ENCODE data around the gene CNN2.

GRCh38 chr19:1080360-1081161 lies 54.2 kb downstream of the CNN2 start:
- TF ChIP-seq CTCF (IDR thresholded peaks at IDR 0.05) (no peak), POLR2AphosphoS5 (IDR thresholded peaks at IDR 0.05; ENCODE audit: insufficient read depth in 1 of 2, low read depth in 1 of 2) (no peak), POLR2A (IDR thresholded peaks at IDR 0.05) (no peak)

Measured in vagina (tissue), 2 donors.